H9 (cell line): ENCODE measurements around the gene THTPA. TPM values are rescaled to one million over a fixed set of nuclear protein-coding genes. Genes with fewer than 3 reads are reported as not detected.

Experiments used
- DNase-seq: peaks from one replicate; pipeline ENCODE4 v3.0.0-alpha.2; 2017
- H2AFZ ChIP-seq: one replicate; pipeline ENCODE4 v1.6.1; 2013; ENCODE audit warnings: mild to moderate bottlenecking, low read length, control low read depth, moderate library complexity
- H2AK5ac ChIP-seq: 2 replicates; pipeline ENCODE4 v1.6.1; 2013; ENCODE audit warnings: low read length, control low read depth, mixed read lengths; ENCODE audit not compliant: insufficient read length
- H2BK120ac ChIP-seq: one replicate; pipeline ENCODE4 v1.6.1; 2013; ENCODE audit warnings: low read depth, mild to moderate bottlenecking, low read length, control low read depth, inconsistent platforms; ENCODE audit not compliant: poor library complexity, severe bottlenecking
- H2BK12ac ChIP-seq: 2 replicates; pipeline ENCODE4 v1.6.1; 2013; ENCODE audit warnings: low read length, control low read depth, mixed read lengths, low read depth; ENCODE audit not compliant: insufficient read length
- H2BK15ac ChIP-seq: 2 replicates; pipeline ENCODE4 v1.6.1; 2013; ENCODE audit warnings: low read depth, low read length, control low read depth
- H2BK20ac ChIP-seq: one replicate; pipeline ENCODE4 v1.6.1; 2013; ENCODE audit warnings: low read depth, mild to moderate bottlenecking, low read length, control low read depth, inconsistent platforms; ENCODE audit not compliant: poor library complexity, severe bottlenecking
- H2BK5ac ChIP-seq: 2 replicates; pipeline ENCODE4 v1.6.1; 2013; ENCODE audit warnings: low read length, control low read depth, mixed read lengths; ENCODE audit not compliant: insufficient read length
- H3K14ac ChIP-seq: 2 replicates; pipeline ENCODE4 v1.6.1; 2013; ENCODE audit warnings: low read length, control low read depth; ENCODE audit not compliant: insufficient read depth
- H3K18ac ChIP-seq: 2 replicates; pipeline ENCODE4 v1.6.1; 2013; ENCODE audit warnings: low read depth, mild to moderate bottlenecking, mixed read lengths, low read length, control low read depth; ENCODE audit not compliant: insufficient read length
- H3K23ac ChIP-seq: 2 replicates; pipeline ENCODE4 v1.6.1; 2013; ENCODE audit warnings: low read length, control low read depth, mixed read lengths, low read depth; ENCODE audit not compliant: insufficient read length
- H3K23me2 ChIP-seq: 2 replicates; pipeline ENCODE4 v1.6.1; 2013; ENCODE audit warnings: low read depth, mild to moderate bottlenecking, mixed read lengths, low read length, control low read depth; ENCODE audit not compliant: insufficient read length, poor library complexity, severe bottlenecking
- H3K27ac ChIP-seq: 2 replicates; pipeline ENCODE4 v1.5.1; 2013; ENCODE audit warnings: low read length, control low read depth, mixed read lengths, low read depth; ENCODE audit not compliant: insufficient read length
- H3K27me3 ChIP-seq: 2 replicates; pipeline ENCODE4 v1.6.1; 2013; ENCODE audit warnings: low read length, control low read depth, inconsistent platforms; ENCODE audit not compliant: insufficient read depth
- H3K4ac ChIP-seq: 2 replicates; pipeline ENCODE4 v1.6.1; 2013; ENCODE audit warnings: low read depth, mild to moderate bottlenecking, control low read depth, inconsistent platforms, low read length, moderate library complexity
- H3K4me1 ChIP-seq: 2 replicates; pipeline ENCODE4 v1.6.1; 2013; ENCODE audit warnings: low read length, control low read depth, inconsistent platforms; ENCODE audit not compliant: insufficient read depth
- H3K4me2 ChIP-seq: 2 replicates; pipeline ENCODE4 v1.6.1; 2013; ENCODE audit warnings: low read length, control low read depth, mixed read lengths; ENCODE audit not compliant: insufficient read length, insufficient read depth
- H3K56ac ChIP-seq: 2 replicates; pipeline ENCODE4 v1.6.1; 2013; ENCODE audit warnings: low read depth, mild to moderate bottlenecking, mixed read lengths, low read length, control low read depth; ENCODE audit not compliant: insufficient read length
- H3K79me1 ChIP-seq: 2 replicates; pipeline ENCODE4 v1.6.1; 2013; ENCODE audit warnings: low read depth, mild to moderate bottlenecking, moderate library complexity, low read length, control low read depth, inconsistent platforms; ENCODE audit not compliant: insufficient read depth, poor library complexity, severe bottlenecking
- H3K79me2 ChIP-seq: 2 replicates; pipeline ENCODE4 v1.6.1; 2013; ENCODE audit warnings: low read length, control low read depth, inconsistent platforms; ENCODE audit not compliant: insufficient read depth
- H3K9ac ChIP-seq: 2 replicates; pipeline ENCODE4 v1.6.1; 2013; ENCODE audit warnings: low read length, control low read depth, mixed read lengths; ENCODE audit not compliant: insufficient read length; ENCODE audit errors: extremely low read depth
- H3K9me3 ChIP-seq: one replicate; pipeline ENCODE4 v1.6.1; 2013; ENCODE audit warnings: low read depth, low read length, inconsistent platforms; ENCODE audit not compliant: control insufficient read depth
- H3T11ph ChIP-seq: one replicate; pipeline ENCODE4 v1.6.1; 2013; ENCODE audit warnings: mild to moderate bottlenecking, low read length, control low read depth, inconsistent platforms
- H4K20me1 ChIP-seq: one replicate; pipeline ENCODE4 v1.6.1; 2013; ENCODE audit not compliant: control insufficient read depth, insufficient read length, insufficient read depth
- H4K5ac ChIP-seq: 2 replicates; pipeline ENCODE4 v1.6.1; 2013; ENCODE audit warnings: low read depth, mild to moderate bottlenecking, mixed read lengths, low read length, control low read depth; ENCODE audit not compliant: insufficient read length
- H4K8ac ChIP-seq: replicated peaks from 2 replicates; pipeline ENCODE4 v1.6.1; 2013; ENCODE audit warnings: low read length, control low read depth, mixed read lengths, low read depth; ENCODE audit not compliant: insufficient read length
- H4K91ac ChIP-seq: 2 replicates; pipeline ENCODE4 v1.6.1; 2013; ENCODE audit warnings: low read depth, mild to moderate bottlenecking, moderate library complexity, mixed read lengths, low read length, control low read depth; ENCODE audit not compliant: insufficient read length
- H3K27ac Mint-ChIP-seq, 3 experiments: 2 replicates in 2 of 3; 3 replicates in 1 of 3; pipeline ENCODE4 v1.8.0; 2020 to 2021; ENCODE audit warnings: mixed read lengths in 3 of 3, mild to moderate bottlenecking in 1 of 3, moderate library complexity in 1 of 3
- H3K27me3 Mint-ChIP-seq: 2 replicates; pipeline ENCODE4 v1.8.0; 2021; ENCODE audit warnings: low read depth, mild to moderate bottlenecking, moderate library complexity, mixed read lengths
- H3K36me3 Mint-ChIP-seq, 3 experiments: 2 replicates in 2 of 3; 3 replicates in 1 of 3; pipeline ENCODE4 v1.8.0; 2020 to 2021; ENCODE audit warnings: low read depth in 3 of 3, mixed read lengths in 3 of 3; ENCODE audit not compliant: insufficient read depth in 1 of 3
- H3K4me1 Mint-ChIP-seq, 2 experiments: 2 replicates each; pipeline ENCODE4 v1.8.0; 2020; ENCODE audit warnings: mixed read lengths in 2 of 2
- H3K4me3 Mint-ChIP-seq, 2 experiments: 2 replicates in 1 of 2; 3 replicates in 1 of 2; pipeline ENCODE4 v1.8.0; 2020 to 2021; ENCODE audit warnings: mild to moderate bottlenecking in 2 of 2, mixed read lengths in 2 of 2, moderate library complexity in 1 of 2
- H3K9me3 Mint-ChIP-seq, 2 experiments: 2 replicates in 1 of 2; 3 replicates in 1 of 2; pipeline ENCODE4 v1.8.0; 2020; ENCODE audit warnings: mild to moderate bottlenecking in 2 of 2, mixed read lengths in 2 of 2, moderate library complexity in 1 of 2
- WGBS: extraction: QIAGEN DNeasy Blood & Tissue Kit; methylation state at CpG from one replicate; pipeline ENCODE4 v1.1.7; 2013; ENCODE audit warnings: missing lambda C conversion rate, low lambda C conversion rate, mixed read lengths; ENCODE audit not compliant: insufficient read length; ENCODE audit errors: extremely low coverage; 5-methylcytosine and 5-hydroxymethylcytosine counted together
- total RNA-seq: library from RNA; stranded (reverse); gene quantifications from 2 replicates; pipeline ENCODE4 v1.2.1, GENCODE V29; 2021
- TF ChIP-seq, protein P1 (sequence below): fragments of 200-600 bp; sonication (generic); conservative IDR thresholded peaks from 3 replicates; pipeline ENCODE4 v1.8.0; 2021; ENCODE audit warnings: antibody characterized with exemption, mild to moderate bottlenecking

The THTPA gene
- total RNA-seq, 1 experiment from 2014 or later: 15.6 TPM

GRCh38 chr14:23529016-23529415 lies 27.1 kb upstream of the THTPA start:
- H4K91ac ChIP-seq: no peak overlapping the region
- Mint-ChIP-seq H3K4me1 (peaks cover 20 to 29% of the 10 kb centered on the region in 2 experiments), H3K27ac (peak overlapping the region in 2 of 3 experiments; percentile 76 to 96; a peak in 2 of 7 replicates), H3K27me3 (no peaks in the 10 kb centered on the region), H3K36me3 (peaks cover 64 to 74% (median 70%) of the 10 kb centered on the region in 3 experiments), H3K9me3 (no peaks in the 10 kb centered on the region), H3K4me3 (no peak overlapping the region; a peak in 1 of 5 replicates)
- no peak overlapping the region for H2BK15ac ChIP-seq
- H3K4ac ChIP-seq: no peak overlapping the region
- H3K18ac ChIP-seq: no peak overlapping the region
- no peaks in the 10 kb centered on the region for H3K79me2 ChIP-seq
- H2AFZ ChIP-seq: no peak overlapping the region
- no peak overlapping the region for H2BK5ac ChIP-seq
- no peak overlapping the region for H2BK120ac ChIP-seq
- no peaks in the 10 kb centered on the region for H3K27me3 ChIP-seq
- H3K14ac ChIP-seq: no peak overlapping the region
- H3K9me3 ChIP-seq: no peaks in the 10 kb centered on the region
- no peak overlapping the region for H3K9ac ChIP-seq
- no peak overlapping the region for H3K27ac ChIP-seq
- no peak overlapping the region for H3K56ac ChIP-seq
- H2AK5ac ChIP-seq: no peak overlapping the region
- no peak overlapping the region for H2BK12ac ChIP-seq
- no peaks in the 10 kb centered on the region for H3K4me1 ChIP-seq
- H3K4me2 ChIP-seq: no peak overlapping the region
- no peak for DNase-seq
- no peak overlapping the region for H3T11ph ChIP-seq
- no peak overlapping the region for H4K5ac ChIP-seq
- no peaks in the 10 kb centered on the region for H4K20me1 ChIP-seq
- TF ChIP-seq, protein P1, sequence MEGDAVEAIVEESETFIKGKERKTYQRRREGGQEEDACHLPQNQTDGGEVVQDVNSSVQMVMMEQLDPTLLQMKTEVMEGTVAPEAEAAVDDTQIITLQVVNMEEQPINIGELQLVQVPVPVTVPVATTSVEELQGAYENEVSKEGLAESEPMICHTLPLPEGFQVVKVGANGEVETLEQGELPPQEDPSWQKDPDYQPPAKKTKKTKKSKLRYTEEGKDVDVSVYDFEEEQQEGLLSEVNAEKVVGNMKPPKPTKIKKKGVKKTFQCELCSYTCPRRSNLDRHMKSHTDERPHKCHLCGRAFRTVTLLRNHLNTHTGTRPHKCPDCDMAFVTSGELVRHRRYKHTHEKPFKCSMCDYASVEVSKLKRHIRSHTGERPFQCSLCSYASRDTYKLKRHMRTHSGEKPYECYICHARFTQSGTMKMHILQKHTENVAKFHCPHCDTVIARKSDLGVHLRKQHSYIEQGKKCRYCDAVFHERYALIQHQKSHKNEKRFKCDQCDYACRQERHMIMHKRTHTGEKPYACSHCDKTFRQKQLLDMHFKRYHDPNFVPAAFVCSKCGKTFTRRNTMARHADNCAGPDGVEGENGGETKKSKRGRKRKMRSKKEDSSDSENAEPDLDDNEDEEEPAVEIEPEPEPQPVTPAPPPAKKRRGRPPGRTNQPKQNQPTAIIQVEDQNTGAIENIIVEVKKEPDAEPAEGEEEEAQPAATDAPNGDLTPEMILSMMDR: no peak
- H4K8ac ChIP-seq: no peak overlapping the region
- no peaks in the 10 kb centered on the region for H3K79me1 ChIP-seq
- H3K23me2 ChIP-seq: no peaks in the 10 kb centered on the region
- no CpG with 5 or more reads among the region's 3 CpGs for WGBS
- H3K23ac ChIP-seq: no peak overlapping the region
- H2BK20ac ChIP-seq: no peak overlapping the region
